ENCODE data around the gene MCM9. TPM values are rescaled to one million over a fixed set of nuclear protein-coding genes. Genes with fewer than 3 reads are reported as not detected.

Gene MCM9
- total RNA-seq, 1 donor from 2014 or later = 17.6 TPM

DNA sequence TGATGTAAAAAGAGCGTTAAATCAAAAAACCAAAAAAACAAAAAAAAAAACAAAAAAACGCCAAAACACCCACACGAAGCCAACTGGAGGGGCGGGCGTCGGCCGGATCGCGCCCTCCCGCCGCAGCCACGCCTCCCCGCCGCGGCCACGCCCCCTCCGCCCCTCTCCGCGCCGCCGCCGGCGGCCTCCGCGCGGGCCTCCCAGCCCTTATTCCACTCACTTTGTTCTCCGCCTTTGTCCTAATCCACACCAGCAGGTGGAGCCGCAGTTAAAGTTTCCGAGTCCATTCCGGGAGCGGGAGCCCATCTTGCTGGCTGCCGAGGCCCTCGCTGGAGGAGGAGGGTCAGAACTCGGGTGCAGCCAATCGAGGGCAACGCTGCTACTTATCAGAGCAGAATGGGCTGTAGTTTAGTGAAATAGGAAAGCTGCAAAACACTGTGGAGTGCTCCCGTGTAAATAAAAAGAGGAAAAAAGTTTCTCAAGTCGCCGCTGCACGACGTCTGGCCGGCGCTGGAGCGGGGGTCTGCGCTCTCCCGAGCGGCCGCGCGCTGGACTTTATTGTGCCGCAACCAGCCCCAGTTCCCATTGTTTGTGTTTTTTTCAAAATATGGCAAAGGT lies 41.0 kb downstream of the MCM9 start, which contains the start of gene ASF1A:
Gene ASF1A (plus strand): TSS at position 346 of the 618 bp plus-strand sequence. CDS start 262 bp downstream, at position 608.
- H3K27me3 Mint-ChIP-seq (ENCODE audit: low read depth) = no peaks in the 10 kb centered on the region

DNA sequence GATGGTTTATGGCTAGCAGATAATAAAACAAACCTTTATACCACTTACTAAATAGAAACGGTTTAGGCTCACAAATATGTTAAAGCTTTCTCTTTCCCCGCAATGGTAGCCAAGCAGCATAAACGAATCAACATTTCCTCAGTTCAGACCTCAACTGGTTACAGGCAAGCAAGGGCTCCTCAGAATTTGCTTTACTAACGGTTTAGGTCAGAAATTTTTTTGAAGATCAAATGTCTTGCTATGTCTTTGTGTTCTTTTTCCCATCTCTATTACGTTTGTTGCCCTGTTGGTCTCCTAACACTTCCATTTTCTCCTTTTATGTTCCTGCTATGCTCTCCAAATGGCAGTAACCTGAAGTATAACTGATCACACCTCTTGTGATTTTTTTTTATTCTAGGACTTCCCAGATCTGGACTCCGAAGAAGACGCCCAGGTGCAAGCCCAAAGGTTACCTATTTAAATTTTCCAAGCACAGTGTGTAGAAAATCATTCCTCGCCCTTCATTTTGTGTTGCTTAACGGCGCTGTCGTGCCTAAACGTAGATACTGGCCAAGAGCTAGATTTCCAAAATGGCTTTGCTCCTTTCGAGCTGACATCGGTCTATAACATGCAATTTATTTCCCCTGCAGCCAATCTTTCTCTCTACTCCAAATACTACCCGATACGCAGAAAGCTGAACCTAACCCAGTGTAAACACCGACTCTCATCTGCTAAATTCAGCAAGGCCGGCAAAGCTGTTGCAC lies 41.7 kb downstream of the MCM9 start:
- peaks cover 3% of the 10 kb centered on the region for H3K36me3 Mint-ChIP-seq
- H3K4me1 Mint-ChIP-seq = peaks cover 41% of the 10 kb centered on the region
- no peaks in the 10 kb centered on the region for H3K27me3 Mint-ChIP-seq (ENCODE audit: low read depth)
- no peak for DNase-seq (ENCODE audit: low spot score in 2 of 2, unreplicated experiment in 2 of 2)
- TF ChIP-seq, protein P1, sequence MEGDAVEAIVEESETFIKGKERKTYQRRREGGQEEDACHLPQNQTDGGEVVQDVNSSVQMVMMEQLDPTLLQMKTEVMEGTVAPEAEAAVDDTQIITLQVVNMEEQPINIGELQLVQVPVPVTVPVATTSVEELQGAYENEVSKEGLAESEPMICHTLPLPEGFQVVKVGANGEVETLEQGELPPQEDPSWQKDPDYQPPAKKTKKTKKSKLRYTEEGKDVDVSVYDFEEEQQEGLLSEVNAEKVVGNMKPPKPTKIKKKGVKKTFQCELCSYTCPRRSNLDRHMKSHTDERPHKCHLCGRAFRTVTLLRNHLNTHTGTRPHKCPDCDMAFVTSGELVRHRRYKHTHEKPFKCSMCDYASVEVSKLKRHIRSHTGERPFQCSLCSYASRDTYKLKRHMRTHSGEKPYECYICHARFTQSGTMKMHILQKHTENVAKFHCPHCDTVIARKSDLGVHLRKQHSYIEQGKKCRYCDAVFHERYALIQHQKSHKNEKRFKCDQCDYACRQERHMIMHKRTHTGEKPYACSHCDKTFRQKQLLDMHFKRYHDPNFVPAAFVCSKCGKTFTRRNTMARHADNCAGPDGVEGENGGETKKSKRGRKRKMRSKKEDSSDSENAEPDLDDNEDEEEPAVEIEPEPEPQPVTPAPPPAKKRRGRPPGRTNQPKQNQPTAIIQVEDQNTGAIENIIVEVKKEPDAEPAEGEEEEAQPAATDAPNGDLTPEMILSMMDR (IDR thresholded peaks at IDR 0.05; ENCODE audit: unreplicated experiment) = no peak
- H3K9me3 Mint-ChIP-seq = no peaks in the 10 kb centered on the region
- peak overlapping the region; percentile 91 for H3K27ac Mint-ChIP-seq
- peak overlapping the region; percentile 89 for H3K4me3 Mint-ChIP-seq

More for the DNA sequence above, 41.0 kb downstream of the MCM9 start, which contains the start of gene ASF1A:
- Mint-ChIP-seq H3K4me3 (peak within 1 kb of the TSS; percentile 89), H3K36me3 (peaks cover 7% of the 10 kb centered on the region), H3K27ac (peak within 1 kb of the TSS; percentile 99), H3K9me3 (no peaks in the 10 kb centered on the region), H3K4me1 (peaks cover 45% of the 10 kb centered on the region)
- DNase-seq (ENCODE audit: low spot score in 2 of 2, unreplicated experiment in 2 of 2) = peak; percentile 82 to 96
- TF ChIP-seq, protein P1 (IDR thresholded peaks at IDR 0.05; ENCODE audit: unreplicated experiment) = peak; percentile 41

DNA sequence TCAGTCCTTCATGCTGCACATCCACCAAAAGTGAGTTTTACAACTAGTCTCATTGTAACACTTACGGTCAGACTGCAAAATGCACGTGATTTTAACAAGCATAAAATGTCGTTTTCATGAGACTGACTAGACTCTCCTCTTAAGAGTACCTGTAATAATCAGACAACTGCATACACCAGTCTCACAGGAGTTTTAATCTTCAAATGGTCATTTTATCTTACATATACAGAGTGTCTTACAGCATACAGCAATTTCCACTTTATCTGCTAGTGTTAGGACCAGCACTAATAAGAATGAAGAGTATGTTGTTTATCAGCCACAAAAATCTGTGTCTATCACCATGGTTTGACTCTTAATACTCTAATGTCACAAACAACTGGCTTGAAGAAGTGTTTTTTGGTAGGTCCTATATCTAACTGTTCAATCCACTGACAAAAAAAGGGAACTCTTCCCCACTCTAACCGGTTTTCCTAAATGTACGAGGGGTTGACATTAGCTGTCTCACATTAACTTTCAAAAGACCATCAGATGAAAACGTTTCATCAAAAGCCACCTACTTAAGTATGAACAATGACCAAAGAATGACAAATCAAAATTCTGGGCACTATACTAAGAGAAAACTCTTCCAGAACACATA lies 42.5 kb downstream of the MCM9 start:
- TF ChIP-seq, protein P1 (IDR thresholded peaks at IDR 0.05; ENCODE audit: unreplicated experiment) = no peak
- peaks cover 36% of the 10 kb centered on the region for H3K4me1 Mint-ChIP-seq
- peak overlapping the region; percentile 91 for H3K27ac Mint-ChIP-seq
- H3K4me3 Mint-ChIP-seq = peak overlapping the region; percentile 89
- no peaks in the 10 kb centered on the region for H3K27me3 Mint-ChIP-seq (ENCODE audit: low read depth)
- DNase-seq (ENCODE audit: low spot score in 2 of 2, unreplicated experiment in 2 of 2) = no peak
- H3K36me3 Mint-ChIP-seq = no peaks in the 10 kb centered on the region
- H3K9me3 Mint-ChIP-seq = no peaks in the 10 kb centered on the region

DNA sequence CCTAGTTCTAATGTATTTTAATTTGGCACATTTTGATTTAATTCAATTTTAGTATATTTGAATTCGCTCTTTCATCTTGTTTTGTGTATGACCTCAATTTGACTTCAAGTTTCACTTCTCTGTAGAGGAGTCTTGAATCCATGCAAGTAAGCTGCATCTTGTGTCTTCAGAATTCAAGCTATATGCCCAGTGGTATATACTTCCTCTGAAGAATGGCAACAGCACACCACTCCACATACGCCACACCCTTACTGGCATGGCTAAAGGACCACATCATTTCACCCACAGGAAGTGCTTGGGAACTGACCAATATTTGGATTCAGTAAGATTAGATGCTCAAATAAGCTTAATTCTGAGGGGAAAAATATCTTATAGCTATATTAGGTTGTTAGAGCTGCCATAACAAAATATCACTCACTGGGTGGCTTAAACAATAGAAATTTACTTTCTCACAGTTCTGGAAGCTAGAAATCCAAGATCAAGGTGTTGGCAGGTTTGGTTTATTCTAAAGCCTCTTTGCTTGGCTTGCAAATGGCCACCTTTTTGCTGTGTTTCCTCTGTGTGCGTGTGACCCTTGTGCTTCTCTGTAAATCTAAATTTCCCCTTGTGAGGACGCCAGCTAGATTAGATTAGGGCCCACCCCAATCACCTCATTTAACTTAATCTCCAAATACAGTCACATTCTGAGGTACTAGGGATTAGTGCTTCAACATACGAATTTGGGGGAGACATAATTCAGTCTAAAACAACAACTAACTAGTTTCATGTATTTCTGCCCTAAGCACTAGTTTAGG lies 43.8 kb downstream of the MCM9 start:
- H3K4me3 Mint-ChIP-seq = no peak overlapping the region
- no peaks in the 10 kb centered on the region for H3K36me3 Mint-ChIP-seq
- H3K9me3 Mint-ChIP-seq = no peaks in the 10 kb centered on the region
- DNase-seq (ENCODE audit: low spot score in 2 of 2, unreplicated experiment in 2 of 2) = no peak
- H3K27ac Mint-ChIP-seq = no peak overlapping the region
- TF ChIP-seq, protein P1 (IDR thresholded peaks at IDR 0.05; ENCODE audit: unreplicated experiment) = no peak
- H3K27me3 Mint-ChIP-seq (ENCODE audit: low read depth) = no peaks in the 10 kb centered on the region
- peaks cover 33% of the 10 kb centered on the region for H3K4me1 Mint-ChIP-seq

DNA sequence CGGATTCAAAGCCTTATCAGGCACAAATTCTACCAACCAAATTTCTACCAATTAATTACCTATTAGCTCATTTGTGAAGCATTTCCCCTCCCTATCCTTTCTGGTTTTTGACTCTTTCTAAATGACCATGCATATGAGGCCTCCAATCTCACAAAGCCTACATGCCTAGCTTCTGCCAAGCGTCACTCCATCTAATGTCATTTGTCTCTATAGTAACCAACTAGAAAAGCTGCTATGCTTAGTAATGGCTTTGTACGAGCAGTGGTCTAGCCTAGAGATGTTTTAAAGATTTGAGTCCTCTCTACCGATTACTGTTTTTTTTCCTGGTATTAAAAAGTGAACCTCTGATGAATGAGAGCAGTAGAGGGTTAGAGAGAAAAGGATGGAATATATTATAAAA lies 45.8 kb downstream of the MCM9 start:
- Mint-ChIP-seq H3K27ac (no peak overlapping the region), H3K9me3 (no peaks in the 10 kb centered on the region), H3K4me3 (no peak overlapping the region), H3K4me1 (peaks cover 27% of the 10 kb centered on the region), H3K36me3 (no peaks in the 10 kb centered on the region), H3K27me3 (ENCODE audit: low read depth) (no peaks in the 10 kb centered on the region)
- no peak for DNase-seq (ENCODE audit: low spot score in 2 of 2, unreplicated experiment in 2 of 2)
- TF ChIP-seq, protein P1 (IDR thresholded peaks at IDR 0.05; ENCODE audit: unreplicated experiment) = no peak
